BLaER1 (cell line): Measurements from ENCODE around the gene OVCH2.

Experiments
- H3K27ac ChIP-seq: shearing (Covaris generic); formaldehyde crosslinking; 2 replicates; pipeline ENCODE4 v1.8.1; 2022
- H3K27me3 ChIP-seq: shearing (Covaris generic); formaldehyde crosslinking; 2 replicates; pipeline ENCODE4 v1.8.1; 2022
- H3K36me3 ChIP-seq: shearing (Covaris generic); formaldehyde crosslinking; 2 replicates; pipeline ENCODE4 v1.8.1; 2022
- H3K4me1 ChIP-seq: shearing (Covaris generic); formaldehyde crosslinking; 2 replicates; pipeline ENCODE4 v1.8.1; 2022
- H3K4me2 ChIP-seq: shearing (Covaris generic); formaldehyde crosslinking; 2 replicates; pipeline ENCODE4 v1.8.1; 2022
- H3K4me3 ChIP-seq: shearing (Covaris generic); formaldehyde crosslinking; 2 replicates; pipeline ENCODE4 v1.8.1; 2022
- H3K9ac ChIP-seq: shearing (Covaris generic); formaldehyde crosslinking; 2 replicates; pipeline ENCODE4 v1.8.1; 2022
- H3K9me3 ChIP-seq: shearing (Covaris generic); formaldehyde crosslinking; 2 replicates; pipeline ENCODE4 v1.8.1; 2022
- H4K20me1 ChIP-seq: shearing (Covaris generic); formaldehyde crosslinking; 2 replicates; pipeline ENCODE4 v1.8.1; 2022
- Cebpa-rat ChIP-seq: shearing (Covaris generic); IDR thresholded peaks from 2 replicates; pipeline ENCODE4 v1.8.1; 2022

Gene OVCH2

DNA sequence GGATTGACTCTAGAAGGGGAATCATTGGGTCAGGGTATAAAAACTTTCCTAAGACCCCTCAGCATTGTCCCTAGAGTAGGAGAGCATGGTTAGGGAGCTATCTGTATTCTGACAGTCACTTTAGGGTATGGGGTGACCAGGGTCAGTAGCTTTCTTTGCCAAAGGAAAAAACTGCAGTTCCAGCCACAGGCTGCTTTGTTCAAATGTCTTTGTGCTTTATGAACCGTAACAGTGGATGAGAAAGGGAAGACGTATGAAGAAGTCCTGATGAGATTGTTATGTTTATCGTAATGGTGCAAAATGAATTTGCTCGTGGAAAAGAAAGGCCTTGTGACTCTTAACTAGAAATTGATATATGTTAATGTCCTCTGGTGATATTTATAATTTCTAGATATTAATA lies 63.0 kb downstream of the OVCH2 start:
- peaks cover 29% of the 10 kb centered on the region; the same call in 1 of the 2 replicates for H3K36me3 ChIP-seq
- no peaks in the 10 kb centered on the region for H3K4me1 ChIP-seq
- no peaks in the 10 kb centered on the region for H4K20me1 ChIP-seq
- no peak for TF ChIP-seq Cebpa-rat
- no peaks in the 10 kb centered on the region for H3K27me3 ChIP-seq
- no peak overlapping the region for H3K4me2 ChIP-seq
- no peak overlapping the region for H3K27ac ChIP-seq
- H3K9me3 ChIP-seq = no peaks in the 10 kb centered on the region
- no peak overlapping the region for H3K4me3 ChIP-seq
- H3K9ac ChIP-seq = no peak overlapping the region

DNA sequence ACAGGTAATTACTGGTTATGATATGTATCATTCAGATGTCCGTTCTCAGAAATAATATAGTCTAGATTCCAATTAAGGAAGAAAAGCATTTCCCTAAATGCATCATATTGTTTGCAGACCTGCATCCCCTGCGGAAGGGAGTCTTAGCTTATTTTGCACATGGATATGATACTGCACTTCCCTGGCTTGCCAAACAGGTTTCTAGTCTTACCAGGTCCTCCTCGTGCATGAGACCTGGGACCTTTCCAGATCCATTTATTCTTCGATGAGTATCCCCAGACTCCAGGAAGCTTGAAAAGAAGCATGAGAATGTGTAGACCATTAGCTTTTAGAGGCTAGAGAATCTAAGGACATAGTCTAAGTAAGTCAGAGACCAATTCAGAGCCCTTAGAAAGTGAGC lies 63.5 kb downstream of the OVCH2 start:
- H3K4me2 ChIP-seq = no peak overlapping the region
- no peak overlapping the region for H3K9ac ChIP-seq
- no peak overlapping the region for H3K4me3 ChIP-seq
- no peaks in the 10 kb centered on the region for H4K20me1 ChIP-seq
- H3K27me3 ChIP-seq = no peaks in the 10 kb centered on the region
- no peaks in the 10 kb centered on the region for H3K4me1 ChIP-seq
- H3K9me3 ChIP-seq = no peaks in the 10 kb centered on the region
- H3K27ac ChIP-seq = no peak overlapping the region
- TF ChIP-seq Cebpa-rat = no peak
- H3K36me3 ChIP-seq = peaks cover 27% of the 10 kb centered on the region; the same call in 1 of the 2 replicates

DNA sequence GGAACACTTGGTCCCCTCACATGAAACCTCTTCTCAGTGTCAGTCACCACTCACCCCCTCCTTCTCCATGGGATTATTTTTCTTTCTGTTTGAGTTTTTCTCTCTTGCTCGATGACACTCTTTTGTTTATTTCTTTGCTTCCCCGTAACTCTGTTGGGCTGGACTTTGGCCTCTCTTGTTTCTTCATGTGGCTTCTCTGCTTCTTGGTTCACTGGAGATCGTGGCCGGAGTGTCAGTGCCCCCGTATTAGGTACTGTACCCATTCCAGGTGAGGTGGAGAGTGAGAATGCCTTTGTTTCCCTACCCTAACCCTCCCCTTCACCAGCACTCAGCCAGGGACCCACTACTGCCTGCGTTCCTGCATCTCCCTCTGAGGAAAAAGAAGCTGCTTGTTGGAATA lies 65.5 kb downstream of the OVCH2 start:
- peaks cover 27% of the 10 kb centered on the region; the same call in 1 of the 2 replicates for H3K36me3 ChIP-seq
- H3K4me1 ChIP-seq = no peaks in the 10 kb centered on the region
- no peak overlapping the region for H3K4me3 ChIP-seq
- no peaks in the 10 kb centered on the region for H4K20me1 ChIP-seq
- no peak for TF ChIP-seq Cebpa-rat
- H3K4me2 ChIP-seq = no peak overlapping the region
- H3K27me3 ChIP-seq = no peaks in the 10 kb centered on the region
- H3K9me3 ChIP-seq = no peaks in the 10 kb centered on the region
- no peak overlapping the region for H3K9ac ChIP-seq
- no peak overlapping the region for H3K27ac ChIP-seq

DNA sequence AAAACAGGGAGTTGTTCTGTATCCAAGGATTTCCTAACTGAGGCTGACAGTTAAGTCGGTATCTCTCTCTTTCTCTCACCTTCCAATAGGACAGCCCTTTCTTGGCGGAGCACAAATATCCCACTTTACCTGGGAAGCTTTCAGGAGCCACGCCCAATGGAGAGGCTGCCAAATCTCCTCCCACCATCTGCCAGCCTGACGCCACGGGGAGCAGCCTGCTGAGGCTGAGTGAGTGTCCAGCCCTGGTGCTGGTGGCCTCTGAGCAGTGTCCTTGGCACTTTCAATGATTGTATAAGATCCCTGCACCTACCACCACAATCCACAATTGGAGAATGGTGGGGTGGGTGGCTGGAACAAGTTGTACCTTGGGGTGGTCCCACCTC lies 66.6 kb downstream of the OVCH2 start:
- H3K9me3 ChIP-seq = no peaks in the 10 kb centered on the region
- no peaks in the 10 kb centered on the region for H4K20me1 ChIP-seq
- H3K27me3 ChIP-seq = no peaks in the 10 kb centered on the region
- H3K27ac ChIP-seq = no peak overlapping the region
- no peak for TF ChIP-seq Cebpa-rat
- H3K4me1 ChIP-seq = no peaks in the 10 kb centered on the region
- peaks cover 31% of the 10 kb centered on the region; the same call in 1 of the 2 replicates for H3K36me3 ChIP-seq
- no peak overlapping the region for H3K9ac ChIP-seq
- no peak overlapping the region for H3K4me2 ChIP-seq
- H3K4me3 ChIP-seq = no peak overlapping the region
